Osteocyte (in vitro differentiated cells): Measurements from ENCODE around the gene HLX. TPM values are rescaled to one million over a fixed set of nuclear protein-coding genes. Genes with fewer than 3 reads are reported as not detected.

Experiments used
- DNase-seq: peaks from one replicate; pipeline ENCODE4 v3.0.0; 2021; ENCODE audit warnings: mixed read lengths; ENCODE audit not compliant: unreplicated experiment; ENCODE audit errors: extremely low spot score
- H3K27ac Mint-ChIP-seq: one replicate; pipeline ENCODE4 v1.8.0; 2021; ENCODE audit warnings: mild to moderate bottlenecking, mixed read lengths; ENCODE audit not compliant: unreplicated experiment
- H3K27me3 Mint-ChIP-seq: one replicate; pipeline ENCODE4 v1.8.0; 2021; ENCODE audit warnings: mixed read lengths; ENCODE audit not compliant: unreplicated experiment
- H3K36me3 Mint-ChIP-seq: one replicate; pipeline ENCODE4 v1.8.0; 2021; ENCODE audit warnings: mixed read lengths; ENCODE audit not compliant: unreplicated experiment
- H3K4me1 Mint-ChIP-seq: one replicate; pipeline ENCODE4 v1.8.0; 2021; ENCODE audit warnings: mixed read lengths; ENCODE audit not compliant: unreplicated experiment
- H3K4me3 Mint-ChIP-seq: one replicate; pipeline ENCODE4 v1.8.0; 2021; ENCODE audit warnings: mild to moderate bottlenecking, moderate library complexity, mixed read lengths; ENCODE audit not compliant: unreplicated experiment
- H3K9me3 Mint-ChIP-seq: one replicate; pipeline ENCODE4 v1.8.0; 2021; ENCODE audit warnings: mixed read lengths; ENCODE audit not compliant: unreplicated experiment
- CTCF ChIP-seq: fragments of 200-600 bp; sonication (generic); IDR thresholded peaks from 2 replicates; pipeline ENCODE4 v1.5.0; 2021; ENCODE audit warnings: antibody characterized with exemption, mild to moderate bottlenecking, moderate library complexity
- total RNA-seq: library from RNA; stranded (reverse); gene quantifications from 2 replicates; pipeline ENCODE4 v1.2.1, GENCODE V29; 2021

Gene HLX
- total RNA-seq, 1 donor from 2014 or later = 0.54 TPM

GRCh38 chr1:220873868-220874655 lies 5.2 kb upstream of the HLX start:
- no peak overlapping the region for H3K4me3 Mint-ChIP-seq
- no peaks in the 10 kb centered on the region for H3K9me3 Mint-ChIP-seq
- DNase-seq = no peak

GRCh38 chr1:220875260-220875659 lies 4.0 kb upstream of the HLX start:
- no peak for TF ChIP-seq CTCF
- Mint-ChIP-seq H3K27me3 (peaks cover 78% of the 10 kb centered on the region), H3K9me3 (no peaks in the 10 kb centered on the region), H3K36me3 (no peaks in the 10 kb centered on the region), H3K4me3 (no peak overlapping the region), H3K4me1 (peaks cover 30% of the 10 kb centered on the region), H3K27ac (no peak overlapping the region)
- DNase-seq = no peak

More at GRCh38 chr1:220873868-220874655, 5.2 kb upstream of the HLX start:
- no peaks in the 10 kb centered on the region for H3K36me3 Mint-ChIP-seq
- no peak overlapping the region for H3K27ac Mint-ChIP-seq
- H3K27me3 Mint-ChIP-seq = peaks cover 77% of the 10 kb centered on the region
- peaks cover 27% of the 10 kb centered on the region for H3K4me1 Mint-ChIP-seq
- peak; percentile 85 for TF ChIP-seq CTCF

GRCh38 chr1:220876511-220877376 lies 2.5 kb upstream of the HLX start:
- peaks cover 42% of the 10 kb centered on the region for H3K4me1 Mint-ChIP-seq
- H3K27ac Mint-ChIP-seq = no peak overlapping the region
- no peak for TF ChIP-seq CTCF
- H3K9me3 Mint-ChIP-seq = no peaks in the 10 kb centered on the region
- no peak for DNase-seq
- peak overlapping the region; percentile 57 for H3K4me3 Mint-ChIP-seq
- H3K27me3 Mint-ChIP-seq = peaks cover 86% of the 10 kb centered on the region
- H3K36me3 Mint-ChIP-seq = no peaks in the 10 kb centered on the region

- Mint-ChIP-seq H3K27me3 (peaks cover 91% of the 10 kb centered on the region), H3K4me3 (peak overlapping the region; percentile 57), H3K4me1 (peaks cover 47% of the 10 kb centered on the region), H3K9me3 (no peaks in the 10 kb centered on the region), H3K27ac (no peak overlapping the region), H3K36me3 (no peaks in the 10 kb centered on the region)
- TF ChIP-seq CTCF = no peak
- DNase-seq = no peak
Measured at GRCh38 chr1:220877377-220878095, 1.7 kb upstream of the HLX start.
